GM18907 (cell line): ENCODE data around the gene PTPRR.

ENCODE experiments used
- ATAC-seq: cut with Tn5 transposase; IDR thresholded peaks from one replicate; pipeline ENCODE4 v1.9.1; 2021; ENCODE audit warnings: mild to moderate bottlenecking, moderate library complexity; ENCODE audit not compliant: unreplicated experiment

The PTPRR gene

GRCh38 chr12:70806043-70806442, 114.5 kb downstream of the PTPRR start:
- no peak for ATAC-seq

- ATAC-seq, result no peak
Observed at GRCh38 chr12:70798016-70798783, 122.3 kb downstream of the PTPRR start.

- no peak for ATAC-seq
Observed at GRCh38 chr12:70796989-70797388, 123.5 kb downstream of the PTPRR start.

- no peak for ATAC-seq
Observed at GRCh38 chr12:70795608-70796007, 124.9 kb downstream of the PTPRR start.

- no peak for ATAC-seq
Observed at GRCh38 chr12:70794131-70794530, 126.4 kb downstream of the PTPRR start.

GRCh38 chr12:70788774-70789173, 131.8 kb downstream of the PTPRR start:
- ATAC-seq, result no peak

- ATAC-seq, result no peak
Observed at GRCh38 chr12:70787612-70788011, 132.9 kb downstream of the PTPRR start.

GRCh38 chr12:70785896-70786295, 134.6 kb downstream of the PTPRR start:
- no peak for ATAC-seq

- ATAC-seq, result no peak
Observed at GRCh38 chr12:70784042-70784668, 136.4 kb downstream of the PTPRR start.

- no peak for ATAC-seq
Observed at GRCh38 chr12:70783455-70783854, 137.1 kb downstream of the PTPRR start.

GRCh38 chr12:70779250-70779649, 141.3 kb downstream of the PTPRR start:
- no peak for ATAC-seq

GRCh38 chr12:70774055-70774454, 146.5 kb downstream of the PTPRR start:
- no peak for ATAC-seq

- no peak for ATAC-seq
Observed at GRCh38 chr12:70772836-70773235, 147.7 kb downstream of the PTPRR start.

GRCh38 chr12:70771581-70771980, 149.0 kb downstream of the PTPRR start:
- ATAC-seq, result no peak

- no peak for ATAC-seq
Observed at GRCh38 chr12:70763666-70764065, 156.9 kb downstream of the PTPRR start.

- ATAC-seq, result no peak
Observed at GRCh38 chr12:70762000-70762399, 158.5 kb downstream of the PTPRR start.

- ATAC-seq, result no peak
Observed at GRCh38 chr12:70759161-70759918, 161.2 kb downstream of the PTPRR start.

- no peak for ATAC-seq
Observed at GRCh38 chr12:70758494-70758845, 162.1 kb downstream of the PTPRR start.

- no peak for ATAC-seq
Observed at GRCh38 chr12:70757830-70758493, 162.6 kb downstream of the PTPRR start.

GRCh38 chr12:70756791-70757190, 163.7 kb downstream of the PTPRR start:
- ATAC-seq, result no peak

GRCh38 chr12:70756118-70756517, 164.4 kb downstream of the PTPRR start:
- ATAC-seq, result no peak
